HCT116 (cell line): Measurements from ENCODE around the gene ZNF784. TPM values are rescaled to one million over a fixed set of nuclear protein-coding genes. Genes with fewer than 3 reads are reported as not detected.

Experiments
- ATAC-seq: fragments of 200-7000 bp; cut with Tn5 transposase; 2 replicates; pipeline ENCODE4 v1.9.1; 2020; ENCODE audit warnings: mild to moderate bottlenecking, moderate library complexity
- BruUV-seq: library from RNA; stranded (reverse); fragments of 400-500 nt; replicated peaks from 2 replicates; lab custom pipeline; 2021; lab: Mats Ljungman, UMichigan
- CTCF ChIA-PET: fragments of 300-600 bp; sonication (Branson Sonifier 250); formaldehyde crosslinking; loops from one replicate; lab custom pipeline; 2021; ENCODE audit warnings: antibody characterized with exemption; lab: Charles Lee
- POLR2A ChIA-PET: fragments of 300-600, 350-600 bp; sonication (Branson Sonifier 250); formaldehyde crosslinking; loops from one replicate; lab custom pipeline; 2021; ENCODE audit warnings: antibody characterized with exemption; lab: Charles Lee
- RAD21 ChIA-PET, 2 experiments: fragments of 300-600 bp; sonication (Branson Sonifier 250); formaldehyde crosslinking; loops; one replicate each; lab custom pipeline; 2023; ENCODE audit warnings: low total read pairs in 2 of 2; ENCODE audit not compliant: uncharacterized antibody in 2 of 2, unreplicated experiment in 2 of 2, low non-redundant PET in 1 of 2; lab: Charles Lee
- DNase-seq: peaks from one replicate; pipeline ENCODE4 v3.0.0-alpha.2; 2010; ENCODE audit warnings: low read depth, low spot score
- H2AFZ ChIP-seq: fragments of 200-600 bp; shearing (Covaris generic), sonication (generic); 2 replicates; pipeline ENCODE4 v1.6.1; 2017; ENCODE audit warnings: low read depth, mixed run types, mixed read lengths, antibody characterized with exemption, low read length; ENCODE audit not compliant: poor library complexity, severe bottlenecking
- H3K27ac ChIP-seq: 2 replicates; pipeline ENCODE4 v1.5.1; 2012; ENCODE audit warnings: low read depth, low read length
- H3K27me3 ChIP-seq: fragments of 200-600 bp; sonication (generic); 2 replicates; pipeline ENCODE4 v1.6.1; 2016; ENCODE audit warnings: mixed run types, low read length, mixed read lengths; ENCODE audit not compliant: insufficient read depth
- H3K36me3 ChIP-seq, 2 experiments: fragments of 200-500 bp in 1 of 2; fragments of 200-600 bp in 1 of 2; sonication (Bioruptor generic) in 1 of 2; sonication (generic) in 1 of 2; 2 replicates each; pipeline versions ENCODE4 v1.5.1 to v1.6.1; 2014 to 2016; ENCODE audit warnings: low read length in 2 of 2, inconsistent platforms in 1 of 2, mixed read lengths in 1 of 2, mixed run types in 1 of 2; ENCODE audit not compliant: insufficient read depth in 2 of 2, control insufficient read depth in 1 of 2
- H3K4me1 ChIP-seq, 2 experiments: fragments of 200-600 bp in 1 of 2; sonication (generic) in 1 of 2; 2 replicates each; pipeline versions ENCODE4 v1.5.1 to v1.6.1; 2012 to 2017; ENCODE audit warnings: low read length in 2 of 2, inconsistent platforms in 1 of 2, mild to moderate bottlenecking in 1 of 2, mixed read lengths in 1 of 2, mixed run types in 1 of 2, moderate library complexity in 1 of 2; ENCODE audit not compliant: insufficient read depth in 2 of 2, control insufficient read depth in 1 of 2
- H3K4me2 ChIP-seq: fragments of 200-600 bp; sonication (generic); 2 replicates; pipeline ENCODE4 v1.6.1; 2017; ENCODE audit warnings: mixed run types, low read length, mixed read lengths
- H3K4me3 ChIP-seq, 2 experiments: fragments of 200-600 bp in 1 of 2; sonication (generic) in 1 of 2; replicated peaks in 1 of 2; 2 replicates each; pipeline ENCODE4 v1.5.1; 2011 to 2016; ENCODE audit warnings: low read length in 2 of 2, control low read depth in 1 of 2, low read depth in 1 of 2, mild to moderate bottlenecking in 1 of 2, mixed read lengths in 1 of 2, mixed run types in 1 of 2
- H3K79me2 ChIP-seq: fragments of 200-600 bp; sonication (generic); 2 replicates; pipeline ENCODE4 v1.6.1; 2017; ENCODE audit warnings: mild to moderate bottlenecking, mixed run types, low read length, moderate library complexity, mixed read lengths; ENCODE audit not compliant: insufficient read depth
- H3K9ac ChIP-seq: fragments of 200-600 bp; sonication (generic); 2 replicates; pipeline ENCODE4 v1.6.1; 2016; ENCODE audit warnings: low read length, mixed read lengths
- H3K9me2 ChIP-seq: fragments of 200-600 bp; sonication (generic), shearing (Covaris generic); 2 replicates; pipeline ENCODE4 v1.6.1; 2017; ENCODE audit warnings: mixed run types, mild to moderate bottlenecking, moderate library complexity; ENCODE audit not compliant: insufficient read depth
- H3K9me3 ChIP-seq, 2 experiments: fragments of 200-500 bp in 1 of 2; fragments of 200-600 bp in 1 of 2; sonication (Bioruptor generic) in 1 of 2; sonication (generic) in 1 of 2; 2 replicates each; pipeline ENCODE4 v1.6.1; 2014 to 2017; ENCODE audit warnings: low read length in 2 of 2, mixed read lengths in 2 of 2, inconsistent platforms in 1 of 2, low read depth in 1 of 2, mild to moderate bottlenecking in 1 of 2, mixed run types in 1 of 2, moderate library complexity in 1 of 2; ENCODE audit not compliant: control insufficient read depth in 1 of 2, insufficient read depth in 1 of 2
- H4K20me1 ChIP-seq: fragments of 200-600 bp; sonication (generic), shearing (Covaris generic); 2 replicates; pipeline ENCODE4 v1.6.1; 2017; ENCODE audit warnings: mixed run types, mild to moderate bottlenecking, moderate library complexity; ENCODE audit not compliant: insufficient read depth
- FOSL1 ChIP-seq: IDR thresholded peaks from 2 replicates; pipeline ENCODE4 v1.6.1; 2012; ENCODE audit warnings: low read depth
- SP1 ChIP-seq: IDR thresholded peaks from 2 replicates; pipeline ENCODE4 v1.6.1; 2012; ENCODE audit warnings: low read depth
- TCF7L2 ChIP-seq: IDR thresholded peaks from 2 replicates; pipeline ENCODE4 v1.7.0; 2011; ENCODE audit warnings: borderline replicate concordance, inconsistent platforms; ENCODE audit not compliant: insufficient read depth, insufficient read length; ENCODE audit errors: extremely low read depth
- ZNF274 ChIP-seq: fragments of 200-500 bp; sonication (Bioruptor generic); IDR thresholded peaks from 2 replicates; pipeline ENCODE4 v1.6.1; 2014; ENCODE audit warnings: mild to moderate bottlenecking, low read depth, low read length, inconsistent platforms
- intact Hi-C: fragments of 100-400 bp; cut with micrococcal nuclease; formaldehyde crosslinking; loops from 2 replicates; pipeline ENCODE4 v1.10.0; 2022
- total RNA-seq: library from RNA; stranded (reverse); gene quantifications from one replicate; pipeline ENCODE4 v1.2.1, GENCODE V29; 2021; ENCODE audit not compliant: unreplicated experiment
- TF ChIP-seq, protein P1 (sequence below): IDR thresholded peaks from 2 replicates; pipeline ENCODE4 v1.6.1; 2012; ENCODE audit warnings: low read depth

ZNF784 gene
- total RNA-seq, 1 experiment from 2014 or later: 5.3 TPM

DNA sequence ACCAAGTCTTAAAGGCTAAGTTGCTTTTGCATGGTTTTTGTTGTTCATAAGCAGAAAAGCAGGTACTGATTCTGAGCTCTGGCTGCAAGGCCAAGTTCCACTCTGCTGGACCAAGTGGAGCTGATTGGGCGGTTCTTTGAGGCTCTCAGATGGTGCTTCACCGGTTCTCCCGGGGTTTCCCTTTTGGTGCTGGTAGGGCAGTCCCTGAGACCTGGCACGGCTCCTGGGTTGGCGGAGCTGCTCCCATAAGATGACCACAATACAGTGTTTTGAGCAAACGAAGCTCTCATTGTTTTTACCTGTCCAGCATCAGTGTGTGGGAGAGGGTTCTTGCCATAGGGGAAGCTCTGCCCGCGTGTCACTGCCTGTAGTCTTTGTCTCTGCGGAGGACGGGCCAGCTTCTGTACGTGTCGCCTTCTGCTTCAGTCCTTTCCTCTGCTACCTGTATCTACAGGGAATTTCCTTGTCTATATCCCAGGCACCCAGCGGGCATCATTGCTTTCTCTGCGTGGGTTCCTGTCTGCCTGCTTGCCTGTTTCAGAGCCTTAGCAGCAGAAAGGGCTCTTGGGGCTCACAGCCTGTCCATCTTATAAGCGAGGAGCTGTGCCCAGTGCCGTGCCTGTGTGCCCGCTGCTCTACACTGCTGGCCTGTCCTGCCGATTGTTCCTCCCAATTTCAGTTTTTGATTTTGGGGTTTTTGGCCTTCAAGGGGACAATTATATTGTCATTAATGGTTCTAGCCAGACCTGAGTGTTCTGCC, 32.8 kb upstream of the ZNF784 start (continued):
- TF ChIP-seq FOSL1: no peak
- TF ChIP-seq TCF7L2: no peak
- TF ChIP-seq, protein P1, sequence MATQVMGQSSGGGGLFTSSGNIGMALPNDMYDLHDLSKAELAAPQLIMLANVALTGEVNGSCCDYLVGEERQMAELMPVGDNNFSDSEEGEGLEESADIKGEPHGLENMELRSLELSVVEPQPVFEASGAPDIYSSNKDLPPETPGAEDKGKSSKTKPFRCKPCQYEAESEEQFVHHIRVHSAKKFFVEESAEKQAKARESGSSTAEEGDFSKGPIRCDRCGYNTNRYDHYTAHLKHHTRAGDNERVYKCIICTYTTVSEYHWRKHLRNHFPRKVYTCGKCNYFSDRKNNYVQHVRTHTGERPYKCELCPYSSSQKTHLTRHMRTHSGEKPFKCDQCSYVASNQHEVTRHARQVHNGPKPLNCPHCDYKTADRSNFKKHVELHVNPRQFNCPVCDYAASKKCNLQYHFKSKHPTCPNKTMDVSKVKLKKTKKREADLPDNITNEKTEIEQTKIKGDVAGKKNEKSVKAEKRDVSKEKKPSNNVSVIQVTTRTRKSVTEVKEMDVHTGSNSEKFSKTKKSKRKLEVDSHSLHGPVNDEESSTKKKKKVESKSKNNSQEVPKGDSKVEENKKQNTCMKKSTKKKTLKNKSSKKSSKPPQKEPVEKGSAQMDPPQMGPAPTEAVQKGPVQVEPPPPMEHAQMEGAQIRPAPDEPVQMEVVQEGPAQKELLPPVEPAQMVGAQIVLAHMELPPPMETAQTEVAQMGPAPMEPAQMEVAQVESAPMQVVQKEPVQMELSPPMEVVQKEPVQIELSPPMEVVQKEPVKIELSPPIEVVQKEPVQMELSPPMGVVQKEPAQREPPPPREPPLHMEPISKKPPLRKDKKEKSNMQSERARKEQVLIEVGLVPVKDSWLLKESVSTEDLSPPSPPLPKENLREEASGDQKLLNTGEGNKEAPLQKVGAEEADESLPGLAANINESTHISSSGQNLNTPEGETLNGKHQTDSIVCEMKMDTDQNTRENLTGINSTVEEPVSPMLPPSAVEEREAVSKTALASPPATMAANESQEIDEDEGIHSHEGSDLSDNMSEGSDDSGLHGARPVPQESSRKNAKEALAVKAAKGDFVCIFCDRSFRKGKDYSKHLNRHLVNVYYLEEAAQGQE: no peak
- TF ChIP-seq, all 23 proteins: peak for 0

DNA sequence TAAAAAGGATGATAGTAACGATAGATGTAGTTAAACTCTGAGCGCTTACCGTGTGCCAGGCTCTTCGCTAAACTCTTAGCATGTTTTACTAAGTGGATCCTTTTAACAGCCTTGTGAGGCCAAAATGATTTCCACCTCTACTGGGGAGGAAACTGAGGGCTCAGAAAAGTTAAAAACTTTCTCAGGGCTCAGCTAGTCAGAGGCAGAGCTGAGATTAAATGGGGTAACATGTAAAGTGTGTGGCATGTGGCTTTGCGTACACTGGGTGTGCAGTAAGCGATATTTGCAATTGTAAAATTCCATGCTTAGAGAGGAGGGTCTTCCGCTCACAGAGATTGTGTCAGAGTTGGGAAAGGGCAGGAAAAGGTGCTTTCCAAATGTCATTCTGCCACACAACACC, 32.2 kb upstream of the ZNF784 start:
- Histone ChIP-seq H3K27me3 (no peaks in the 10 kb centered on the region), H3K36me3 (peaks cover 22 to 29% of the 10 kb centered on the region in 2 experiments; a peak in 3 of 4 replicates), H2AFZ (no peak overlapping the region), H3K79me2 (peaks cover 64% of the 10 kb centered on the region), H3K9ac (peak overlapping the region; percentile 99)
- RAD21 ChIA-PET: no interaction called here
- DNase-seq: no peak
- CTCF ChIA-PET: interaction anchor here (2.9 kb wide), 1 partner anchor 15 kb away, joined by 15 read pairs; no protein-coding TSS in a partner anchor
- TF ChIP-seq SP1 (no peak), ZNF274 (no peak)
- TF ChIP-seq, all 23 proteins: peak for 0
- no peaks in the 10 kb centered on the region for H3K9me3 ChIP-seq
- BruUV-seq: no TSS peak
- no peaks in the 10 kb centered on the region for H3K9me2 ChIP-seq
- POLR2A ChIA-PET: no interaction called here
- peak overlapping the region; percentile 93 to 94 for H3K4me3 ChIP-seq
- H3K4me1 ChIP-seq: peaks cover 18 to 29% of the 10 kb centered on the region in 2 experiments; a peak in 3 of 4 replicates
- no peak for ATAC-seq
- no peaks in the 10 kb centered on the region; the same call in 1 of the 2 replicates for H4K20me1 ChIP-seq
- H3K4me2 ChIP-seq: peak overlapping the region; percentile 79
- H3K27ac ChIP-seq: peak overlapping the region; percentile 99
- intact Hi-C loops: no loop called here
